HG03064 (cell line): ENCODE results near the gene GATA5.

Source experiments
- ATAC-seq: cut with Tn5 transposase; IDR thresholded peaks from one replicate; pipeline ENCODE4 v1.9.1; 2021; ENCODE audit warnings: low read depth; ENCODE audit not compliant: unreplicated experiment

Gene GATA5

GRCh38 chr20:62489186-62489931, 13.6 kb upstream of the GATA5 start:
- ATAC-seq = no peak

DNA sequence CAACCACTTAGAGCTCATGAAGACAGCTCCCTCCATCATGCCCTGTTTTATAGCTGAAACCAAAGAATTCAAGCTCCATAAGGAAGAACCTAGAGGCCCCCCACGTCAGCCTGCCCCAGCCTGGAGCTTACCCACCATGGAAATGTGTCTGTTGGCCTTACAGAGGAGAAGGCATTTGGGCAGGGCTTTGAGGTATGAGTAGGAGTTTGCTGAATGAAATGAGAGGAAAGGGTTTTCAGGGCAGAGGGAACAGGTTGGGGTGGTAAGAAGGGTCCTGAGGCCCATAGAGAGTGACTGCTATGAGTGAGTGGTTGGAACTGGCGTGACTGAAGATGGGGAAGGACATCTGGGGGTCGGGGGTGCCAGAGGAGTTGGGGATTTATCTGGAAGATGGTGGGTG, 12.7 kb upstream of the GATA5 start:
- ATAC-seq = no peak

- ATAC-seq = no peak
Measured at GRCh38 chr20:62487561-62488354, 12.0 kb upstream of the GATA5 start.

- no peak for ATAC-seq
Measured at GRCh38 chr20:62487118-62487517, 11.3 kb upstream of the GATA5 start.

DNA sequence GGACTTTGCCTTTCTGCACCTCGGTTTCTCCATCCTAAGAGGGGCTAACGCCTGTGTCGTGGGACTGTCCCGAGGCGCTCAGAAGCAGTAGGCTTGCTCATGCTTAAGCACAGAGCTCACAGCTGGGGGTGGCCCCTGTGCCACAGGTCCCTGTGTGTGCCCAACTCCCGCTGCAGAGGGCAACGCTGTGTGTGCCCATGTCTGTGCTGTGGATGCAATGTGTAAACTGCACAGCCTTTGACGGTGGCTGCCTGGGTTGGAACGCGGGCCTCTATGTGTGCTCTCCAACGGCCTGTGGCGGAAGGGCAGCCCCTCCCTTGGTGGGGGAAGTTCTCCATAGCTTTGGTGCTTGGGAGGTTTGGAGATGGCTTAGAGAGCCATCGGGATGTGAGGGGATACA, 10.7 kb upstream of the GATA5 start:
- no peak for ATAC-seq

GRCh38 chr20:62485701-62486089, 9.9 kb upstream of the GATA5 start:
- no peak for ATAC-seq

- no peak for ATAC-seq
Measured at GRCh38 chr20:62485062-62485700, 9.4 kb upstream of the GATA5 start.

DNA sequence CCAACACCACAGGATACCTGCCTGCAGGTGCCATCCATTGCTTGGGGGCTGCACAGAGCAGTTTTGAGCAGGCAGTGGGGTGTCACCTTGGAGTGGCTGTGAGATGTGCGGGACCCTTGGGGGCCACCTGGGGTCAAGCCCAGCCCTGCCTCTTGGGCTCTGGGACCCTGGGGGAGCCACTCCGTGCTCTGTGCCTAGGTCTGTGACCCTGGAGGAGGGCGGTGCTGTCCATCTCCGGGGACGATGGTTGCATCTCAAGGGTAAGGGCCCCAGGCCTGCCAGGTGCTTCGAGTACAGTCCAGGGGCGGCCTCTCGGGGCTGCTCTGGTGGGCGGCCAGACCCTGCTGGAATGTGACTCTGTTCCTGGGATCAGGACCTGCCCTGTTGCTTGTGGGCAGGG, 8.7 kb upstream of the GATA5 start:
- ATAC-seq = no peak

DNA sequence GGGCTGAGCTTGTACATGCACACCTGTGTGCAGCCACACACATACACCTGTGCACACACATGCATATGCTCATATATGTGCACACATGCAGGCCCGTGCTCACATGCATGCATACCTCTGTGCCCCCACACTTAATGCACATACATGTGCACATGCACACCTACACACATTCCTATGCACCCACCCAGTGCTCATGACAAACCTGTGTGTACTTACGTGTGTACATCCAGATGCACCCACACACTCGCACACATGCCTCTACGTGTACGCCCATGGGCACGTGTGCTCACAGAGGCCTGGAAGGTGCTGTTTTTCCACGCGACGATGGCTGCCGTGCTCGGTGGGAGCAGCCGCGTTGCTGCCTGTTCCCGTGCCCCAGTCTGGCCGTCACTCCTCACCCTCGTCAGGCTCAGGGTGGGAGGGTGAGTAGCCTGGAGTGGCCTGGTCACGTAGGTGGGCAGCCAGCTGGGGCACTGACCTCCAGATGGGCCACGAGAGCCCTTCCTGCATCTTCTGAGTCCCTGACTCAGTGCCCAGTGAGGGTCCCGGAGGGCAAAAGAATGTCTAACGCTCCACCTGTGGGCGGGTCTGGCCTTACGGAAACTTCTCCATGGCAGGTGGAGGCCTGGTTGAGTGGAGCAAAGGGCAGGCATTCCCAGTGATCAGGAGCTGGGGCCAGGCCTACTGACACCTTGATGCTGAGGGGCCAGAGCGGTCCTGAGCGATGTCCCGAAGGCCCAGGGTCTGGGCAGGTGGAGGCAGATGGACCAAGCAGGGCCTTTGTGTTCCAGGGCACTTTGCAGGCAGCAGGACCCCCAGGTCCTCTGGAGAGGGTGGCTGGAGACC, 8.0 kb upstream of the GATA5 start:
- no peak for ATAC-seq

DNA sequence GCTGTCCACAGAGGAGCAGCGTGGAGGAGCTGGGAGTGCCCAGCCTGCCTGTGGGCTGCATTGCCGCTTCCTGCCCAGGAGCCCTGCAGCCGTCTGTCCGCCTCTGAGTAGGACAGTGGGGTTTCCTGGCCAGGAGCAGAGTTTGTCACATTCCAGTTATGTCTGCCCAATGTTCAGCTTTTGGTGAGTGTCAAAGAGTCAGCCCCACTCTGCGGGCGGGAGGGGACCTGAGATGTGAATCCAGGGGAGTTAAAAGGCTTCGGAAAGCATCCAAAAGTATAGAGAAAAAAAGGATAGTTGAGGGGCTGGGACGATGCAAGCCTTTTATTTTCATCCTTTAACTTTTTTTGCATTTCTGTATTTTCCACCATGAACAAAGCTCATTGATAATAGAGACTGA, 7.2 kb upstream of the GATA5 start:
- no peak for ATAC-seq

DNA sequence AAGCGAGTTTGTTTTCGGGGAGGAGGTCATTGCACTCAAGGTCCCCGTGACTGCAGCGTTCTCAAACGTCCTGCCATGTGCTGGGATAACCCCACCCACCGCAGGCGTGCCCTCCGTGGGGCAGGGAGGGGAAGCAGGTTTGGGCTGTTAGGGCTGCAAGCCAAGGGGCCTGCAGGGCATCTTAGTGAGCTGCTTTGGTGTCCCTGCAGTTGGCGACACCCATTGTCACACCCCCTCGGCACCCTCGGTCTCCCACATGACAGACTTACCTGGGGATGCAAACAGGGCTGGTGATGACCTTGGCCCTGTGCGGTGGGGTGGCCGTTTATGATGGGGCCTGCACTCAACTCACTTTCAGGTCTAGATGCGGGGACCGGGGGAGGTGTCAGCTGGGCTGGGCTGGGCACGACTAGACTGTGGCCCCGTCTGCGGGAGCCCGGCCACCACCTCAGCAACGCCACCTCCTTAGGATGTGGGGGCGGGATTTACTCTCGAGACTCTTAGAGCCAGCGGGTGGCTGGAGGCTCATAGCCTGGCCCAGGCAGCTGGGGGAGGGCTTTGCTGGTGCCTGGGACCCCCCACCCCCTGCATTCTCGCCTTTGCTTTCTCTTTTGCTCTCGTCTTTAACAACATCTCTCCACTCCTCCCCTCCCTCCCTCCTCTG, 6.5 kb upstream of the GATA5 start:
- ATAC-seq = no peak

- no peak for ATAC-seq
Measured at GRCh38 chr20:62481425-62482145, 5.8 kb upstream of the GATA5 start.

GRCh38 chr20:62480318-62480717, 4.5 kb upstream of the GATA5 start:
- ATAC-seq = no peak

DNA sequence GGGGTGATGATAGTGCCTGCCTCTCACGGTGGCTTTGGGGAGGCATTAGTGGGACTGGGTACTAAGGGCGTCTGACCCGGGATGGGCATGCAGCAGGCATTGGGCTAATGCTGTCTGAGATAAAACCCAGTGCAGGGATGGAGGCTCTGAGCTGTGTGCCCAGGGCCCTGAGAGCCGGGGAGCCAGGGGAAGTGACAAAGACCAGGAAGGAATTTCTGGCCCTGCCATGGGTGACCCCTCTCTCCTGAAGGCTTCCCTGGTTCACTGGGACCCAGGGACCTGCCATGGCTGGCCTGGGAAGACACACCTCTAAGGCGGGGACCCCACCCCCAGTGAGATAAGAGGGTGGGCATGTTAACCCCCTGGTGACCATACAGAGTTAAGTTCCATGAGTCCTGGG, 3.9 kb upstream of the GATA5 start:
- ATAC-seq = no peak

- no peak for ATAC-seq
Measured at GRCh38 chr20:62479156-62479555, 3.4 kb upstream of the GATA5 start.

DNA sequence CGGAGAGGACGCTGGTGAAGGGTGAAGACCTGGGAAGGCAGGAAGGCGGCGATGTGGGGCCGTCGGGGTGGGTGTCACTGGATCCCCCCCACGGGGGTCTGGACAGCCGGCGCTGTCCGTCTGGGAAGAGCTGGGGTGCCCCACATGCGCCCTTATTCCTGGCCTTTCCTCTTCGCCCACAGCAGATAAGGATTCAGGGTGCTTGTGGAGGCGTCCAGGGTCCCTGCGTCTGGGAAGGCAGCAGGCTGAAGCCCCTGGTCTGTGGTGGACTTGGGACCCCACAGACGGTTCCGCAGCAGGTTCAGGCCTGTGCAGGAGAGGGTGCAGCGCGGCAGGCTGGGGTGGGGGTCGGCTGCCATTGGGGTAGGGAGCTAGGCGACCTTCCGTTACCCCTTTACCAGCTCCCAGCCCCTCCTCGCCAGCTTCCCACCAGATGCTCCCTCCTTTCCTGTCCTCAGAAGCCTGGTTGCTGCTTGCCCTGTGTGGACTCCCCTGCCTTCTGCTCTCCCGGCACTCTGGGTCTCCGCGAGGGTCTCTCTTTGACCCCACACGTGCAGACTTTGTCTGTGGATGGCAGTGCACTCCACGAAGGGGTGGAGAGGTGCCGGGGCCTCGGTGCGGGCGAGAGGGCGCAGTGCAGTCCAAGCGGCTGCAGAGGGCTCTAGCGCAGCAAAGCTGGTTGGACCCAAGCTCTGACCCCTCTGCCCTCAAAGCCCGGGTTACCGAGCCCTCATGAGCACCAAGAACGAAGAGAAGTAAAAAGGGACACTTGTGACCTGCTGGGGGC, 2.1 kb upstream of the GATA5 start:
- no peak for ATAC-seq

DNA sequence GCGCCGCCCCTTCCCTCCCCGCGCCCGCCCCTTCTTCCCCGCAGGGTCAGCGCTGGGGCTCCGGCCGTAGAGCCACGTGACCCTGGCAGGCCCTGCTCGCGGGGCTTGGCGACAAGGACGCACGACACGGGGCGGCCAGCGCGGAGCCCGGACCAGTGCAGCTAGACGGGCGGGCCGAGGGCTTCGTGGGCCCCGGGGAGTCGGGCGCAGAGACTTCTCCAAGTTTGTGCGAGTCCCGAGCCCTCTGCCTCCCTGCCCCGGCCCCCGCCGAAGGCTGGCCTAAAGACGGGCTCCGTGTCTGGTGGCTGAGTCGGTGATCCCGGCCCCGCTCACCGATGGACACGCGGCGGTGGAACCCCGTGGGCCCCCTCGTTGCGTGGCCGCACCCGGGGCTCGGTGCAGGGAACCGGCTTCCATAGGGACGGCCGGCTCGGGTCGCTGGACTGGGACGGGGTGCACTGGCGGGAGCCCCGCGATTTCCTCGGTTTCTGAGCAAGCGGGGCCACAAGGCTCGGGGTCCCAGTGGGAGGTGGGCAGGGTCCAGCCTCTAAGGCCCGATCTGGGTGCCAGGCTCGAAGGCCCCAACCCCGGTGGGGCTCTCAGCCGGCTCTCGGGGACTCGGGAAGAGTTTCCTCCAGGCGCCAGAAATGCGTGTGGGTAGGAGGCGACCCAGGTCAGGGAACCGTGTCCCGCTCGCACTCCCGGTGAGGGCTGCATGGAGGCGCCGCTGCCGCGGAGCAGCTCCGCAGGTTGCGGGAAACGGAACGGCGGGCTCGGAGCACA, 452 bp upstream of the GATA5 start:
- no peak for ATAC-seq
